GM19455 (cell line): ENCODE data around the gene DRC3.

Source experiments
- ATAC-seq: cut with Tn5 transposase; IDR thresholded peaks from one replicate; pipeline ENCODE4 v1.9.1; 2021; ENCODE audit not compliant: unreplicated experiment

The DRC3 gene

DNA sequence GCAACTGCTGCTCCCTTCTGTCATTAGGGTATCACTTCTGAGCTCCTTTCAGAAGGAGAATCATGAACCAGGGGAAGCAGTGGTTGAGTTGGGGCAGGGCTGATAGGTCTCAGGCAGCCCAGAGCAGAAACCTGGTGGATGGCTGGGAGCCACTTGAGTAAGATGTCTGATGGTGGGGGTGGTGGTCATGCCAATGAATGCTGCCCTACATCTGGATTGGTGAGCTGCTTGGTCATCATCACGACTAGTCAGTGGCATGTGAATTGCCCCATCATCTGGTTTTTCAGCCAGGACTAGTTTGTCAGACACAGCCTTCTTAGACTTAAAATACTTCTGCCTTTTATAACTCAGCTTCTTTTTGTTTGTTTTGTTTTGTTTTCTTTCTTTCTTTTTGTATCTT lies 69.1 kb downstream of the DRC3 start:
- ATAC-seq, result no peak

DNA sequence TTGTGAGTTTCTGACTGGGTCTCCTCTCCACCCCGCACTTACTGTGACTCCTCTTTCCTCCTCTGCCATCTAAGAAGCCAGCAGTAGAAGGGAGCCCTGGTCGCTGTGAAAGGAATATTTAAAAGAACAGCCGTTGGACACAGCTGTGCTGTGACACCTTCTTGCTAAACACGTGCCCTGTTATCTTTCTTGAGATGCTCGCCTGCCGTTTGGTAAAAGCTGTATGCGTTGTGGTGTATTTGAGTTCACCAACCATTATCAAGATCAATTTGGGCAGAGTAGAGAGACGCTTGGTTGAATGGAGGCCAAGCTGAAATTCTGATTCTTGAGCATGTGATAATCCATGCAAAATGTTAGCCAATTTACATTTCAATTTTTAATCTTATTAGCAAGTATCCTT lies 70.3 kb downstream of the DRC3 start:
- ATAC-seq, result no peak

GRCh38 chr17:18043491-18043890 lies 70.8 kb downstream of the DRC3 start:
- ATAC-seq, result no peak

GRCh38 chr17:18044609-18045008 lies 71.9 kb downstream of the DRC3 start:
- ATAC-seq, result no peak

DNA sequence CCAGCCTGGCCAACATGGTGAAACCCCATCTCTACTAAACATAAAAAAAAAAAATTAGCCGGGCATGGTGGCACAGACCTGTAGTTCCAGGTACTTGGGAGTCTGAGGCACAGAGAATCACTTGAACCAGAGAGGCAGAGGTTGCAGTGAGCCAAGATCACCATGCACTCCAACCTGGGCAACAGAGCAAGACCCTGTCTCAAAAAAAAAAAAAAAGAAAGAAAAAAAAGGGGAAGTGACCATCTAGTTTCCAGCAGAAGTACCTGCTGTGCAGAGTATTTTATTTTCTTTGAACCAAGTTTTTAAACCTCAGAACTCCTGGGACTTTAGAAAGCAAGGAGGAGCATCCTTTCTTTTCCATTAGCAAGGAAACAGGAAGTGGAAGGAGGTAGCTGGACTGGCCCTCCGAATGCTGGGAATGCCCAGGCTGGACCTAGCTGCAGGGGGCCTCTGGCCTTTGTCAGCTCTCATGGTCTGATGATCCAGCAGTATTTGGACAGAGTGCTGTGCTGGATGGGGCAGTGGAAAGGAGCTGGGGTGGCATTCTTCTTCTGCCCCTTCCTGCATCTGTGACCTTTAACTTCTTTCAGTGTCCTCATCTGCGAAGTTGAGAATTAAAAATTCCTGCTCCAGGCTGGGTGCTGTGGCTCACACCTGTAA lies 73.2 kb downstream of the DRC3 start:
- no peak for ATAC-seq

DNA sequence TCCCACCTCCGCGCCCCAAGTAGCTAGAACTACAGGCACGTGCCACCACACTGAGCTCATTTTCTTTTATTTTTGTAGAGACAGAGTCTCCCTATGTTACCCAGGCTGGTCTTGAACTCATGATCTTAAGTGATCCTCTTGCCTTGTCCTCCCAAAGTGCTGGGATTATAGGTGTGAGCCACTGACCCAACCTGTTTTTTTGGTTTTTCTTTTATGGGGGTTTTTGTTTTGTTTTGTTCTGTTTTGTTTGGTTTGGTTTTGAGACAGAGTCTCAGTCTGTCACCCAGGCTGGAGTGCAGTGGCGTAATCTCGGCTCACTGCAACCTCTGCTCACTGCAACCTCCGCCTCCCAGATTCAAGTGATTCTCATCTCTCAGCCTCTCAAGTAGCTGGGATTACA lies 82.9 kb downstream of the DRC3 start:
- no peak for ATAC-seq

DNA sequence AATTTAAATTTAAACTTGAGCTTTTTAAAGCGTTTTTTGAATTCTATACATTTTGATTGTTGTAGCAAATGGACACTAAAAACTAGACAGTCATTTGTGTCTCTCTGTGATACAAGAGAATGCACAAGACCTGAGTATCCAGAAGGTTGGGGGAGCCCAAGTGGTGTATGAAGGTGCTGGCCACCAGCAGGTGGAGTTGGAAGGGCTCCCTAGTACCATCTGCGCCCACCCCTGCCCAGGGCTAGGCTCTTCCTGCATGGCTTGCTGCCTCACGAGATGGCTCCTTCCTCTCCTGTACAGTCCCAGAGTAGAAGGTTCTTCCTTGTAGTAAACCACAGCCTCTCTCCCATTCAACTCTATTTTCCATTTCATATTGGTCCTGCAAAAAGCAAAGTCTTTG lies 83.6 kb downstream of the DRC3 start:
- ATAC-seq, result no peak

DNA sequence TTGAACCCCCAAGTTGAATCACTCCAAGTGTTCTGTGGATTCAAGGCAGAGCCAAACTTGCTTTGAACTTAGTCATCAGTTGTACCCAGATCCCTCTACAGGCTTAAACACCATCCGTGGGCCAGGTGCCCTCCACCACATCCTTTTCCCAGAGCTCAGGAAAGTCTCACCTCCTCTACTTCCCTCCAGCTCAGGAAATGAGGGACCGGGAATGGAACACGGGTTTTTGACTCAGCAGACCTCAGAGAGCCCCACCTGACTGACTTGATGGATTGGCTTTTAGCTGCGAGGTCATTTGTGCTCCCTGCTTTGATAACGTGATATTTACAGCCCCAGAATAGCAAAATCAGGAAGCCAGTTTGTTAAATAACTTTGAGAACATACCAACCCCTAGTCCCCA lies 86.6 kb downstream of the DRC3 start:
- no peak for ATAC-seq

DNA sequence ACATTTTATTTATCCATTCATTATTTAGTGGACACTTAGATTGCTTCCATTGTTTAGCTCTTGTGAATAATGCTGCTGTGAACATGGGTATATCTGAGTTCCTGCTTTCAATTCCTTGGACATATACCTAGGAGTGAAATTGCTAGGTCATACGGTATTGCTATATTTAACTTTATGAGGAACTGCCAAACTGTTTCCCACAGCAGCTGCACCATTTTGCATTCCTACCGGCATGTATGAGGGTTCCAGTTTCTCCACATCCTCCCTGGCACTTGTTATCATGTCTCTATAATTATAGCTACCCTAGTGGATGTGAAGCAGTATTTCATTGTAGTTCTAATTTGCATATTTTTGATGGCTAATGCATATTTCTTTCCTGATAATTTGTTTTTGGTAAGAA lies 91.4 kb downstream of the DRC3 start:
- no peak for ATAC-seq

DNA sequence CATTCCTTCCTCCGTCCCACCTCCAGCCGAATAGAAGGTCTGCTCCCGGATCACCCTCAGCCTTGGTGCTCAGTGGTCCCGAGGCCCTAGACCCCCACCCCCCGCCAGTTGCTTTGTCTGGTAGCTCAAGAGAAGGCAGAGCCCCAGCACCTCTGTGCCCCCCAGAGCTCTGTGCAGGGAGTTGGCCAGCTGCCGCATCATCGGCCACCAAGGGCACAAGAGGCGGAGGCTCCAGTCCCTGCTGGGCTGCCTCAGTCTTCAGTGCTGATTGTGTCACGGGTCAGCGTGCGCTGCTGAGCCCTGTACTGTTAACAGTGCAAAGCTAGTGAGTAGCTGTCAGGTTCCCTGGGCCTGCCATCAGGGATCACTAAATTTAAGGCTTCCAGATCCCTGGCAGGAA lies 92.9 kb downstream of the DRC3 start:
- ATAC-seq, result no peak
